SJCRH30 (cell line): ENCODE results near the gene MDM4. TPM values are rescaled to one million over a fixed set of nuclear protein-coding genes. Genes with fewer than 3 reads are reported as not detected.
"Not testable (repeated sequence)": the region's sequence is repeated elsewhere in the genome, so short reads cannot be mapped to it uniquely, and the experiment has no call there.

Experiments used
- DNase-seq, 2 experiments: peaks; one replicate each; pipeline ENCODE4 v3.0.0-alpha.2; 2015 to 2020
- H3K27ac ChIP-seq: fragments of 250-450 bp; sonication (Bioruptor Pico); 2 replicates; pipeline ENCODE4 v1.5.1; 2020; ENCODE audit warnings: mild to moderate bottlenecking, moderate library complexity
- H3K27me3 ChIP-seq: fragments of 250-450 bp; sonication (Bioruptor Pico); 2 replicates; pipeline ENCODE4 v1.5.1; 2020; ENCODE audit warnings: mild to moderate bottlenecking, moderate library complexity
- H3K36me3 ChIP-seq: fragments of 250-450 bp; sonication (Bioruptor Pico); 2 replicates; pipeline ENCODE4 v1.5.1; 2020; ENCODE audit warnings: mild to moderate bottlenecking, moderate library complexity
- H3K4me1 ChIP-seq: fragments of 250-450 bp; sonication (Bioruptor Pico); 2 replicates; pipeline ENCODE4 v1.5.1; 2020; ENCODE audit warnings: mild to moderate bottlenecking, moderate library complexity
- H3K4me3 ChIP-seq: fragments of 250-450 bp; sonication (Bioruptor Pico); 2 replicates; pipeline ENCODE4 v1.5.1; 2020; ENCODE audit warnings: mild to moderate bottlenecking, moderate library complexity
- H3K9me3 ChIP-seq: fragments of 250-450 bp; sonication (Bioruptor Pico); replicated peaks from 2 replicates; pipeline ENCODE4 v1.5.1; 2020; ENCODE audit warnings: mild to moderate bottlenecking, moderate library complexity
- total RNA-seq: library from RNA; depleted of rRNA; stranded (reverse); fragments of >200 nt; shearing (Covaris generic); gene quantifications from 2 replicates; pipeline ENCODE4 v1.2.3, GENCODE V29; 2014

MDM4 gene
- total RNA-seq, 1 experiment from 2014 or later = 41.2 TPM

DNA sequence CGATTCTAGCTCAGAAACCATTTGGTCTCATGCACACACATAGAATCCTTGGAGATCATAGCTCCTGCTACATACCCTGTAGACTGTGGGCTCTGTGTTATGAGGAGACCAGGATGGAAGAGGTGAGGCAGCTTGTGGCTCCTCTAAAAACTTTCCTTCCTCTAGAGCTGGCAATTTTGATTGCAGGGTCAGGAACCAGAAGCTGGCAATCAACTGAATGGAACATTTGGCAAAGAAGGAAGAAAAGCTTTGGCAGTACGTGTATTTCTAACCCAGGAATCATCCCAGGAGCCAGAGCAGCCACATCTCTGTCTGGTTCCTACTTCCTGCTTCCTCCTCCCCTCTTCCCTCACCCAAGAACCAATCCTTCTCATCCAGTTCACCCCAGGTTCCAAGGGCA lies 37.3 kb upstream of the MDM4 start:
- Histone ChIP-seq H3K27me3 (no peaks in the 10 kb centered on the region), H3K4me3 (no peak overlapping the region), H3K36me3 (no peaks in the 10 kb centered on the region), H3K27ac (no peak overlapping the region), H3K9me3 (no peaks in the 10 kb centered on the region), H3K4me1 (peaks cover 19% of the 10 kb centered on the region)
- DNase-seq = no peak

DNA sequence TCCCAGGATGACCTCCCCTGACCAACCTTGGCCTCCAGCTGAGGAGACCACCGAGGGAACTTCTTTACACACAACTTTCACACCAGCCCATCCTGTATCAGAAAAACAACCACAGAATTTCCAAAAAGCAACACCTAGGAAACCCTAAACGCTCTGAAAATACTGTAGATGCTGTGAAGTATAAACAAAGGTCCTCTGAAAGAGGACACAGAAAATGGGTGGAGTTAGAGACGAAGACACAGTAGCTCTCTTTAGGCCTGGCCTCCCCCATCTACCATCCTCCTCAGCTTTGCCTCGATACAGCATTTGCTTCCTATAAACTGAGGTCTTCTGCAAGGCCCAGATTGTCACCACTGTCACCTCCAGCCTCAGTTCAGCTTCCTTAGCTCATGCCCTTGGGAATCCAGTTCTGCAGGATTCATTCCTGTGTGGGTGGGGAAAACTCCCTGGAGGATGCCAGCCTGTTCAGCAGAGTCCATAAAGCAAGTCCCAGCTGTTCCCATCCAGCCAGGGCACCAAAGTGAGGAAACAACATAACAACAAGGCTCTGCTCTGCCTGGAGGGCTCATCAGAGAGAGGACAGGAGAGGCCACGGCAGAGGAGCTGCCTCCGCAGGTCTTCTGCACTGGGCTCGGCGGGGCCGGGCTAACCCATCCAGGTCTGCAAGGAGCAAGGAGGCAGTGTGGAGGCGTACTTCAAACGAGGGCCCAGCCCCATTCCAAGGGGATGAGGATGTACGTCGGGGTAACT lies 36.6 kb upstream of the MDM4 start:
- Histone ChIP-seq H3K27ac (no peak overlapping the region), H3K27me3 (no peaks in the 10 kb centered on the region), H3K4me3 (no peak overlapping the region), H3K9me3 (no peaks in the 10 kb centered on the region), H3K36me3 (no peaks in the 10 kb centered on the region), H3K4me1 (peaks cover 19% of the 10 kb centered on the region)
- DNase-seq = no peak

- no peaks in the 10 kb centered on the region for H3K27me3 ChIP-seq
- H3K4me1 ChIP-seq = peaks cover 12% of the 10 kb centered on the region
- no peaks in the 10 kb centered on the region for H3K36me3 ChIP-seq
- H3K4me3 ChIP-seq = no peak overlapping the region
- DNase-seq = peak; percentile 17 to 26
- H3K9me3 ChIP-seq = no peaks in the 10 kb centered on the region
- no peak overlapping the region for H3K27ac ChIP-seq
These were observed 35.7 kb upstream of the MDM4 start for GRCh38 chr1:204480515-204480914.

GRCh38 chr1:204483791-204484190 lies 32.4 kb upstream of the MDM4 start:
- Histone ChIP-seq H3K27me3 (no peaks in the 10 kb centered on the region; the same call in 1 of the 2 replicates), H3K27ac (no peak overlapping the region), H3K4me3 (no peak overlapping the region), H3K36me3 (no peaks in the 10 kb centered on the region), H3K4me1 (peaks cover 8% of the 10 kb centered on the region), H3K9me3 (no peaks in the 10 kb centered on the region)
- no peak for DNase-seq

DNA sequence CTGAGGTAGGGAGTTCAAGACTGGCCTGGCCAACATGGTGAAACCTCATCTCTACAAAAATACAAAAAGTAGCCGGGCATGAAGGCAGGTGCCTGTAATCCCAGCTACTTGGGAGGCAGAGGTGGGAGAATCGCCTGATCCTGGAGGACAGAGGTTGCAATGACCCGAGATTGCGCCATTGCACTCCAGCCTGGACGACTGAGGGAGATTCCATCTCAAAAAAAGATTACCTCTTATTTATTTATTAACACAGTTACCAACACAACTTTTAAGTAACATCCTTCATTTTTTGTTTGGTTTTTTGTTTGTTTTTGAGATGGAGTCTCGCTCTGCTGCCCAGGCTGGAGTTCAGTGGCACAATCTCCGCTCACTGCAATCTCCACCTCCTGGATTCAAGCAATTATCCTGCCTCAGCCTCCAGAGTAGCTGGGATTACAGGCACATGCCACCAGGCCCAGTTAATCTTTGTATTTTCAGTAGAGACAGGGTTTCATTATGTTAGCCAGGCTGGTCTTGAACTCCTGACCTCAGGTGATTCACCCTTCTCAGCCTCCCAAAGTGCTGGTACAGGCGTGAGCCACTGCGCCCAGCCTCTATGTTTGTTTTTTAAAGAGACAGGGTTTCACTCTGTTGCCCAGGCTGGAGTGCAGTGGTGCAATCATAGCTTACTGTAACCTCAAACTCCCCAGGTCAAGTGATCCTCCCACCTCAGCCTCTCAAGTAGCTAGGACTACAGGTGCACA lies 29.5 kb upstream of the MDM4 start:
- H3K4me1 ChIP-seq, H3K27me3 ChIP-seq, H3K9me3 ChIP-seq, H3K4me3 ChIP-seq, H3K36me3 ChIP-seq, H3K27ac ChIP-seq: not testable (repeated sequence)
- DNase-seq = peak in 1 of 2 experiments; percentile 32

DNA sequence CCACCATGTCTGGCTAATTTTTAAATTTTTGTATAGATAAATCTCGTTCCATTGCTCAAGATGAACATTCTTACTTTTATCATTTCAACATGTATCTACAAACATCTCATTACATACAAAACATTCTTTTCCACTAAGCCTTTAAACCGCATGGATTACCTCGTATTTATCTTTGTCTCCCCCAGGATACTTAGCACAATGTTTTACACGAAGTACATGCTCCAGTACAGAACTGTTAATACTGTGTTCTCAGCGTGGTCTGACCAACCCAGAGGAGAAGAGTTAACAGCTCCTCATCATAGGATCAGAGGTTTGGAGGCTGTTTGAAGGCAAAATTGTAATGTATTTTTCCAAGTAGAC lies 29.0 kb upstream of the MDM4 start:
- Histone ChIP-seq H3K9me3 (no peaks in the 10 kb centered on the region), H3K4me3 (no peak overlapping the region), H3K36me3 (no peaks in the 10 kb centered on the region), H3K27me3 (no peaks in the 10 kb centered on the region; the same call in 1 of the 2 replicates), H3K27ac (no peak overlapping the region), H3K4me1 (peaks cover 5% of the 10 kb centered on the region)
- peak in 1 of 2 experiments; percentile 45 for DNase-seq

GRCh38 chr1:204491655-204492054 lies 24.6 kb upstream of the MDM4 start:
- H3K4me1 ChIP-seq = peaks cover 13% of the 10 kb centered on the region
- H3K36me3 ChIP-seq = no peaks in the 10 kb centered on the region
- H3K27ac ChIP-seq = no peak overlapping the region
- no peaks in the 10 kb centered on the region for H3K9me3 ChIP-seq
- H3K27me3 ChIP-seq = peaks cover 6% of the 10 kb centered on the region
- no peak overlapping the region for H3K4me3 ChIP-seq
- no peak for DNase-seq

DNA sequence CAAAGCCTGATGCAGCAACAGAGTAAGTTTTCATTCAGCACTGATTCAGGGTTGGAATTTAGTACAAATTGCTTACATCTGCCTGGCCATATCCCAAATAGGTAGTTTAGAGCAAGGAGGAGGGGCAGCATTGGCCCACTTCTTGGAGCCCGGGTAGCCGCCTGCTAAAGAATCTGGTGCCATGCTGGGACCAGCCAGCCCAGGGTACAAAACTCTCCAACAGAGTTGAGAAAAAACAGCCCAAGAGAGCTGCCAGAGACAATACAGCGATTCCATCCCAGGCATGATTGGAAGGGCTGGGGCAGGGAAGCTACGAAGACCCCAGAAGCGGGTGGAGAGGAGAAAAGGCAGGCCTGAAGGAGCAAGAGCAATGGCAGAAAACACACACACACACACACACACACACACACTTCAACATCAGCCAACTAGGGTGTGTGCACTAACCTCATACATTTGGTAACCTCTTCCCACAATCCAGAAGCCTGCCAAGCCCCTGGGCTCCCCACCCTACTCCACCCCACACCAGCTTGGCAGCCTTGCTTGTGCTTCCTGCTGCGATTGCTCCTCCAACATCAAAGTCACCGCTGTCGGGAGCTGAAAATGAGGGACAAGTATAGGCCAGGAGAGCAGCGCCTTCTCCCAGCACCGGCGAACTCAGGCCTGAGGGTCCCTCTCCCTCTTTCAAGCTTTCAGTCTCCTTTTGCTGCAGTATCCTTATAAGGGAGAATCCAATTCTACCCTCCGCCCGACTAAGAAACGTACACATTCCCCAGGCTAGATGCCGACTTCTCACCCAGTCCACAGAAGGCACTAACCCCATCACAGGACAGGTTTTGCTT lies 22.8 kb upstream of the MDM4 start:
- Histone ChIP-seq H3K4me1 (peaks cover 9% of the 10 kb centered on the region; the same call in 1 of the 2 replicates), H3K27me3 (peaks cover 6% of the 10 kb centered on the region; the same call in 1 of the 2 replicates), H3K4me3 (peak overlapping the region; percentile 61), H3K9me3 (no peaks in the 10 kb centered on the region), H3K36me3 (no peaks in the 10 kb centered on the region), H3K27ac (no peak overlapping the region)
- DNase-seq = peak; percentile 17 to 47

- Histone ChIP-seq H3K36me3 (no peaks in the 10 kb centered on the region), H3K27ac (no peak overlapping the region), H3K9me3 (no peaks in the 10 kb centered on the region), H3K4me1 (peaks cover 9% of the 10 kb centered on the region; the same call in 1 of the 2 replicates), H3K27me3 (peaks cover 6% of the 10 kb centered on the region; the same call in 1 of the 2 replicates), H3K4me3 (peak overlapping the region; percentile 61)
- DNase-seq = peak; percentile 53 to 58
These were observed 22.3 kb upstream of the MDM4 start for GRCh38 chr1:204493984-204494280.

GRCh38 chr1:204494281-204495077 lies 21.7 kb upstream of the MDM4 start, which contains the start of gene PIK3C2B:
Gene PIK3C2B, minus strand, starts transcription at chr1:204494805. Its CDS starts 25,003 bp downstream, at chr1:204469802.
- DNase-seq = peak; percentile 86 to 89
- no peaks in the 10 kb centered on the region for H3K9me3 ChIP-seq

GRCh38 chr1:204495078-204495753 lies 21.0 kb upstream of the MDM4 start:
- H3K27ac ChIP-seq = no peak overlapping the region
- no peak for DNase-seq
- H3K4me1 ChIP-seq = peaks cover 17% of the 10 kb centered on the region
- H3K9me3 ChIP-seq = no peaks in the 10 kb centered on the region; the same call in 1 of the 2 replicates
- no peaks in the 10 kb centered on the region for H3K36me3 ChIP-seq
- peaks cover 6% of the 10 kb centered on the region; the same call in 1 of the 2 replicates for H3K27me3 ChIP-seq
- peak overlapping the region; percentile 61 for H3K4me3 ChIP-seq

More at GRCh38 chr1:204494281-204495077, 21.7 kb upstream of the MDM4 start, which contains the start of gene PIK3C2B:
- Histone ChIP-seq H3K27me3 (peaks cover 6% of the 10 kb centered on the region; the same call in 1 of the 2 replicates), H3K36me3 (no peaks in the 10 kb centered on the region), H3K4me1 (peaks cover 13% of the 10 kb centered on the region), H3K4me3 (peak within 1 kb of the TSS; percentile 61), H3K27ac (no peak within 1 kb of the TSS)

- no peak for DNase-seq
- Histone ChIP-seq H3K27ac (no peak overlapping the region), H3K4me3 (no peak overlapping the region), H3K36me3 (no peaks in the 10 kb centered on the region), H3K9me3 (no peaks in the 10 kb centered on the region; the same call in 1 of the 2 replicates), H3K4me1 (peaks cover 17% of the 10 kb centered on the region), H3K27me3 (peaks cover 6% of the 10 kb centered on the region; the same call in 1 of the 2 replicates)
These were observed 20.4 kb upstream of the MDM4 start for GRCh38 chr1:204495777-204496176.

DNA sequence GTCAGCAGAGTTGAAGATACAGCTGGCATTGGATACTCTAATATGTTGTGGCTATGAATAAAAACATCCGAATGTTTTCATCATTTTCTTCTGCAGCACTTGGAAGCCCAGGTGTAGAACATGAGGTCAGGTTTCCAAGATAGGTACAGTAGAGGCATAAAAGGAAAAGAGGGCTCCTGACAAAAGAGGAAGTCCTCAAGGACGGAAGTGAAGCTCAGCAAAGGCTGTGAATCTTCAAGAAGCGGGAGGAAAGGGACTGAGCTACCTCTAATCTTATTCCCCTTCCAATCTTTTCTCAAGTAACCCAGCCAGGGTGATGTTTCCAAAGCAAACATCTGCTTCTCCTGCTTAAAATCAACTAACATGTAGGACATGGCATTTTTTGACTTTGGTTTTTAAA lies 17.2 kb upstream of the MDM4 start:
- Histone ChIP-seq H3K36me3 (no peaks in the 10 kb centered on the region), H3K27me3 (peaks cover 6% of the 10 kb centered on the region; the same call in 1 of the 2 replicates), H3K27ac (no peak overlapping the region), H3K9me3 (no peaks in the 10 kb centered on the region; the same call in 1 of the 2 replicates), H3K4me1 (peaks cover 13% of the 10 kb centered on the region), H3K4me3 (no peak overlapping the region)
- no peak for DNase-seq
